ENCODE measurements around the gene CAMK1G.

The CAMK1G gene

GRCh38 chr1:209586221-209586740 is 2.8 kb downstream of the CAMK1G start:
- no peak for DNase-seq (ENCODE audit: low read depth in 2 of 2)
- no peak for TF ChIP-seq CTCF (IDR thresholded peaks at IDR 0.05; ENCODE audit: low read depth, low read length)
- H3K4me3 ChIP-seq (replicated peaks in 1 of 2; ENCODE audit: low read depth in 2 of 2, low read length in 2 of 2), result no peak overlapping the region

- DNase-seq (ENCODE audit: low read depth in 2 of 2), result peak in 1 of 2 donors; percentile 13
- no peak overlapping the region for H3K4me3 ChIP-seq (replicated peaks in 1 of 2; ENCODE audit: low read depth in 2 of 2, low read length in 2 of 2)
- TF ChIP-seq CTCF (IDR thresholded peaks at IDR 0.05; ENCODE audit: low read depth, low read length), result no peak
Measured at GRCh38 chr1:209587789-209588188, 4.3 kb downstream of the CAMK1G start.

- no peak overlapping the region for H3K4me3 ChIP-seq (replicated peaks in 1 of 2; ENCODE audit: low read depth in 2 of 2, low read length in 2 of 2)
- DNase-seq (ENCODE audit: low read depth in 2 of 2), result no peak
- no peak for TF ChIP-seq CTCF (IDR thresholded peaks at IDR 0.05; ENCODE audit: low read depth, low read length)
Measured at GRCh38 chr1:209589440-209589839, 5.9 kb downstream of the CAMK1G start.

DNA sequence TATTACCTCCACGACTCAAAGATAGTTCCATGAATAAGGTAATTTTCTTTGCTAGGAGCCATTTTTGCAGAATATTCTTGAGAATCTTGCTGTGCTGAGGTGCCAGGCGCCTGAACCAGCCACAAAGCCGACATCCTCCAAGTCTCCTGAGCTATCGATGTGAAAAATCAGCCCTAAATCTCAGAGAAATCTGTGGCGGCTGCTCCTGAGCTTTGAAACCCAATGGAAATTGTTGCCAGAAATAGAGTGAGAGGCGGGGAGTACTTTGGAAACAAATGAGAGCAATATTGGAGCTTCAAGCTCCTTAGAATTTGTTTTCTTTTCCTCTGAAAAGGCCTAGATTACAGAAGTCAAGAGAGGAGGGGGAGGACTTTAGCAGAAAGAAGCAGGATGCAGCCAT is 6.3 kb downstream of the CAMK1G start:
- no peak overlapping the region for H3K4me3 ChIP-seq (replicated peaks in 1 of 2; ENCODE audit: low read depth in 2 of 2, low read length in 2 of 2)
- TF ChIP-seq CTCF (IDR thresholded peaks at IDR 0.05; ENCODE audit: low read depth, low read length), result no peak
- DNase-seq (ENCODE audit: low read depth in 2 of 2), result no peak

- no peak overlapping the region for H3K4me3 ChIP-seq (replicated peaks in 1 of 2; ENCODE audit: low read depth in 2 of 2, low read length in 2 of 2)
- TF ChIP-seq CTCF (IDR thresholded peaks at IDR 0.05; ENCODE audit: low read depth, low read length), result peak; percentile 46
- DNase-seq (ENCODE audit: low read depth in 2 of 2), result peak in 1 of 2 donors; percentile 23
Measured at GRCh38 chr1:209590405-209590804, 6.9 kb downstream of the CAMK1G start.

DNA sequence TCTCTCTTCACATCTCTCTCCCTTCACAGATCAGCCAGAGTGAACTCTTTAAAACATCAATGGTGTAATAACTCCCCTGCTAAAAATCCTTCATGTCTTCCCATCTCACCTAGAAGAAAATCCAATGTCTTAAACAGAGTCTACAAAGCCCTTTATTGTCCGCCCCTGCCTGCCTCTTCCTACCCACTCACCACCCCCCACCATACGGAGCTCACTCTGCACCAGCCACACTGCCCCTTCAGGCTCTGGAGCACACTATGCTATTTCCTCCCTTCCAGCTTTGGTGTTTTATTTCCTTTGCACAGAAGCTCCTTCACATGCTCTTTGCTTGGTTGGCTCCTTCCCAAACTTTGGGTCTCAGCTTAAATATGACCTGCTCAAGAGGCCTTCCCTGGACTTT is 10.2 kb downstream of the CAMK1G start:
- DNase-seq (ENCODE audit: low read depth in 2 of 2), result no peak
- no peak for TF ChIP-seq CTCF (IDR thresholded peaks at IDR 0.05; ENCODE audit: low read depth, low read length)
- no peak overlapping the region for H3K4me3 ChIP-seq (replicated peaks in 1 of 2; ENCODE audit: low read depth in 2 of 2, low read length in 2 of 2)

- H3K4me3 ChIP-seq (replicated peaks in 1 of 2; ENCODE audit: low read depth in 2 of 2, low read length in 2 of 2), result no peak overlapping the region
- TF ChIP-seq CTCF (IDR thresholded peaks at IDR 0.05; ENCODE audit: low read depth, low read length), result no peak
- no peak for DNase-seq (ENCODE audit: low read depth in 2 of 2)
Measured at GRCh38 chr1:209594440-209594839, 10.9 kb downstream of the CAMK1G start.

All from cardiac fibroblast (primary cell).